Measurements from ENCODE around the gene NAIP. TPM values are rescaled to one million over a fixed set of nuclear protein-coding genes. Genes with fewer than 3 reads are reported as not detected.
"Not testable (repeated sequence)": the region's sequence is repeated elsewhere in the genome, so short reads cannot be mapped to it uniquely, and the experiment has no call there.

Gene NAIP
- 1.3 and 3.5 TPM in 2 replicates for total RNA-seq (2012; rRNA removed)

DNA sequence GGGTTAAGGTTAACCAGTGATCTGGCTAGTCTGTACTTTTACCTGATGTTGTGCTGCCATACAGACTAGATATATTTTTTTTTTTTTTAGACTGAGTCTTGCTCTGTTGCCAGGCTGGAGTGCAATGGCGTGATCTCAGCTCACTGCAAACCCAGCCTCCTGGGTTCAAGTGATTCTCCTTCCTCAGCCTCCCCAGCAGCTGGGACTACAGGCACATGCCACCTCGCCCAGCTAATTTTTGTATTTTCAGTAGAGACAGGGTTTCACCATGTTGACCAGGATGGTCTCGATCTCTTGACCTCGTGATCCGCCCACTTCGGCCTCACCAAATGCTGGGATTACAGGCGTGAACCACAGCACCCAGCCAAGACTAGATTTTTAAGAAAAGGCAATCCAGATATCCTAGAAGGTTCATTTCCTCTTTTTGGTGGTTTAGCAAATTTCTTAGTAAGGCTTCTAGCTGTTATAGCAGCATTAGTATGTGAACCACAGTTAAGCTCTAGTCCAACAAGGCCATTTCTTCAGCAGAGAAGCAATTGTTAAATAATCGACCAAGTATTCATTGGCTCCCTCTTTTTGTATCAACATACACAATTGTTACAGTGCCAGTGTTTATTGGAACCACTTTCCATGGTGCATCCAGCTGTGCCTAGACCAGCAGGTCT, at the start of gene NAIP:
NAIP (minus strand) TSS at position 51 of the 665 bp plus-strand sequence. CDS start 12,424 bp downstream, outside the sequence.
- H3K36me3 ChIP-seq (ENCODE audit: insufficient read depth, low read length); H3K4me2 ChIP-seq (ENCODE audit: low read length); H3K4me3 ChIP-seq (ENCODE audit: low read length); H3K9me3 ChIP-seq (replicated peaks; ENCODE audit: low read length); H3K9ac ChIP-seq (ENCODE audit: low read depth, low read length); H3K27me3 ChIP-seq (ENCODE audit: control insufficient read depth, insufficient read depth, low read length); H3K4me1 ChIP-seq (ENCODE audit: control insufficient read depth, insufficient read depth, low read length): not testable (repeated sequence)

DNA sequence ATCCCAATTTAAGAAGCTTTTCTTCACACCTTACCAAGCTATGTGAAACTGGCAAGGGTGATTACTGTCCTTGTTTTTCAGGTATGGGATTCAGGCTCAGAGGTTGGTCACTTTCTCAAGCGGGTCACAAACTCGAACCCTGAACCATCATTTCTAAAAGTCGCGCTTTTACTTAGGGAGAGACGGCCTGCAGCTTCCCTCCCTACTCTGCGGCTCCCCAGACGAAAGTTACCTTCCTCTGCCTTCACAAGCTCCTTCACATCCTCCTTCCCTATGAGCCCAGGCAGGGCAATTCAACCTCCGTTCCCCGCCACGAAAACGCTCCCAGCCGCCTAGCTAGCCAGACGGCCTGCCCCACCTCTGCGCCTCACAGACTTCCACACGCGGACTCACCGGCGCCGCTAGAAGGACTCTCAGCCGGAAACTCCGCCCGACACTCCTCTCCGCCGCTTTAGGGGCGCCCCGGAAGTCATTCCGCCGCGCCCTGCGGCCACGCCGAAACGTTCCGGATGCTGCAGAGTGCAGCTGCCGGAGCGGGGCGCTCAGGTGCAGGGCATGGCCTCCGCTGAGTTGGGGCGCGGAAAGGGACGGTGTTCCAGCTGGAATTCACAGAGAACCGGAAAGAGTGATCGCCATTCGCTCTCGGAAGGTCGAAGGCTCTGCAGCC, 42.3 kb upstream of the NAIP start, which contains the start of gene GTF2H2:
GTF2H2 (minus strand) TSS at position 415 of the 667 bp plus-strand sequence. CDS start 4,913 bp downstream, outside the sequence.
- H3K9ac ChIP-seq (ENCODE audit: low read depth, low read length); H3K4me1 ChIP-seq (ENCODE audit: control insufficient read depth, insufficient read depth, low read length); H3K4me3 ChIP-seq (ENCODE audit: low read length); H3K4me2 ChIP-seq (ENCODE audit: low read length); H3K27me3 ChIP-seq (ENCODE audit: control insufficient read depth, insufficient read depth, low read length); H3K9me3 ChIP-seq (replicated peaks; ENCODE audit: low read length); H3K36me3 ChIP-seq (ENCODE audit: insufficient read depth, low read length): not testable (repeated sequence)

DNA sequence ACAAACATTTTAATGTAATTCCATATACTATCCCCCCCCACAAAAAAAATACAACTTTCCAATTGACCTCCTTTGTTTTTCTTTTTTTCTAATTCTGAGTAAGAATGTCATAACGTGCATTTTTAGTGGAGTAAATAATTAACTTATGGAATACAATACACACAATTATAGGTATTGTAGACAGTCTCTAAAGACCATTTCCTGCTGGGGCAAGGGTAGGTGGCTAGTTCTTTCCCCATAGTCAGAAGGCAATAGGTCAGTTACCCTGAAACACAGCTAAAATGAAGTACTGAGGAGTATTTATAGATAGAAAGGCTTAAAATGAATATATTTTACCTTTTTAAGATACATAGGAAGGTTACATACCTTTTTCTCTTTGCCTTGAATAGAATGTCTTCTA, 36.2 kb upstream of the NAIP start:
- H3K27me3 ChIP-seq (ENCODE audit: control insufficient read depth, insufficient read depth, low read length); H3K36me3 ChIP-seq (ENCODE audit: insufficient read depth, low read length); H3K9me3 ChIP-seq (replicated peaks; ENCODE audit: low read length); H3K9ac ChIP-seq (ENCODE audit: low read depth, low read length); H3K4me2 ChIP-seq (ENCODE audit: low read length); H3K4me1 ChIP-seq (ENCODE audit: control insufficient read depth, insufficient read depth, low read length); H3K4me3 ChIP-seq (ENCODE audit: low read length): not testable (repeated sequence)

GRCh38 chr5:71059426-71059825, 34.3 kb upstream of the NAIP start:
- not testable (repeated sequence) for H3K9ac ChIP-seq (ENCODE audit: low read depth, low read length); H3K4me3 ChIP-seq (ENCODE audit: low read length); H3K9me3 ChIP-seq (replicated peaks; ENCODE audit: low read length); H3K27me3 ChIP-seq (ENCODE audit: control insufficient read depth, insufficient read depth, low read length); H3K4me2 ChIP-seq (ENCODE audit: low read length); H3K4me1 ChIP-seq (ENCODE audit: control insufficient read depth, insufficient read depth, low read length); H3K36me3 ChIP-seq (ENCODE audit: insufficient read depth, low read length)

- H3K36me3 ChIP-seq (ENCODE audit: insufficient read depth, low read length); H3K4me2 ChIP-seq (ENCODE audit: low read length); H3K9ac ChIP-seq (ENCODE audit: low read depth, low read length); H3K27me3 ChIP-seq (ENCODE audit: control insufficient read depth, insufficient read depth, low read length); H3K4me1 ChIP-seq (ENCODE audit: control insufficient read depth, insufficient read depth, low read length); H3K4me3 ChIP-seq (ENCODE audit: low read length); H3K9me3 ChIP-seq (replicated peaks; ENCODE audit: low read length): not testable (repeated sequence)
These were observed 19.7 kb upstream of the NAIP start for GRCh38 chr5:71044808-71045207.

GRCh38 chr5:71044128-71044527, 19.0 kb upstream of the NAIP start:
- not testable (repeated sequence) for H3K4me3 ChIP-seq (ENCODE audit: low read length); H3K9me3 ChIP-seq (replicated peaks; ENCODE audit: low read length); H3K4me2 ChIP-seq (ENCODE audit: low read length); H3K27me3 ChIP-seq (ENCODE audit: control insufficient read depth, insufficient read depth, low read length); H3K4me1 ChIP-seq (ENCODE audit: control insufficient read depth, insufficient read depth, low read length); H3K36me3 ChIP-seq (ENCODE audit: insufficient read depth, low read length); H3K9ac ChIP-seq (ENCODE audit: low read depth, low read length)

GRCh38 chr5:71031046-71031776, 6.1 kb upstream of the NAIP start:
- not testable (repeated sequence) for H3K9ac ChIP-seq (ENCODE audit: low read depth, low read length); H3K9me3 ChIP-seq (replicated peaks; ENCODE audit: low read length); H3K4me2 ChIP-seq (ENCODE audit: low read length); H3K36me3 ChIP-seq (ENCODE audit: insufficient read depth, low read length); H3K4me1 ChIP-seq (ENCODE audit: control insufficient read depth, insufficient read depth, low read length); H3K4me3 ChIP-seq (ENCODE audit: low read length); H3K27me3 ChIP-seq (ENCODE audit: control insufficient read depth, insufficient read depth, low read length)

DNA sequence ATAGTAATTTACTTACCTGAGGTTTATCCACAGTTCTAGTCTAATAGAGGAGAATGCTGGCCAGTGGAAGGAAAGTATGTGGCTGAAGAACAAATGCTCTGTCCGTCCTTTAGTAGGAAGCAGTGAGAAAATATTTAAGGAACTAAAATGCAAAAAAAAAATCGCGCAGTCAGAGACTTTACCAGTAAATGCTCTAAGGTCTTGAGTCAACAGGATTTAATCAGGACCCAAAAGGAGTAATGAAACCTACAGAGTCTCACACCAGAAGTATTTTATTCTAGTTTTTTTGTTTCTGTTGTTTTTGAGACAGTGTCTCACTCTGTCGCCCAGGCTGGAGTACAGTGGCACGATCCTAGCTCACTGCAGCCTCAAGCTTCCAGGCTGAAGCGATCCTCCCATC, 4.5 kb downstream of the NAIP start:
- not testable (repeated sequence) for H3K9me3 ChIP-seq (replicated peaks; ENCODE audit: low read length); H3K36me3 ChIP-seq (ENCODE audit: insufficient read depth, low read length); H3K4me3 ChIP-seq (ENCODE audit: low read length); H3K4me2 ChIP-seq (ENCODE audit: low read length); H3K27me3 ChIP-seq (ENCODE audit: control insufficient read depth, insufficient read depth, low read length); H3K4me1 ChIP-seq (ENCODE audit: control insufficient read depth, insufficient read depth, low read length); H3K9ac ChIP-seq (ENCODE audit: low read depth, low read length)

- not testable (repeated sequence) for H3K9ac ChIP-seq (ENCODE audit: low read depth, low read length); H3K36me3 ChIP-seq (ENCODE audit: insufficient read depth, low read length); H3K4me3 ChIP-seq (ENCODE audit: low read length); H3K27me3 ChIP-seq (ENCODE audit: control insufficient read depth, insufficient read depth, low read length); H3K4me2 ChIP-seq (ENCODE audit: low read length); H3K4me1 ChIP-seq (ENCODE audit: control insufficient read depth, insufficient read depth, low read length); H3K9me3 ChIP-seq (replicated peaks; ENCODE audit: low read length)
These were observed 6.6 kb downstream of the NAIP start for GRCh38 chr5:71018376-71019005.

- Histone ChIP-seq H3K9ac (ENCODE audit: low read depth, low read length) (no peak overlapping the region), H3K4me3 (ENCODE audit: low read length) (no peak overlapping the region), H3K36me3 (ENCODE audit: insufficient read depth, low read length) (no peaks in the 10 kb centered on the region), H3K27me3 (ENCODE audit: control insufficient read depth, insufficient read depth, low read length) (peaks cover 8% of the 10 kb centered on the region), H3K4me1 (ENCODE audit: control insufficient read depth, insufficient read depth, low read length) (no peaks in the 10 kb centered on the region), H3K9me3 (replicated peaks; ENCODE audit: low read length) (no peaks in the 10 kb centered on the region), H3K4me2 (ENCODE audit: low read length) (no peak overlapping the region)
These were observed 11.0 kb downstream of the NAIP start for GRCh38 chr5:71014176-71014575.

DNA sequence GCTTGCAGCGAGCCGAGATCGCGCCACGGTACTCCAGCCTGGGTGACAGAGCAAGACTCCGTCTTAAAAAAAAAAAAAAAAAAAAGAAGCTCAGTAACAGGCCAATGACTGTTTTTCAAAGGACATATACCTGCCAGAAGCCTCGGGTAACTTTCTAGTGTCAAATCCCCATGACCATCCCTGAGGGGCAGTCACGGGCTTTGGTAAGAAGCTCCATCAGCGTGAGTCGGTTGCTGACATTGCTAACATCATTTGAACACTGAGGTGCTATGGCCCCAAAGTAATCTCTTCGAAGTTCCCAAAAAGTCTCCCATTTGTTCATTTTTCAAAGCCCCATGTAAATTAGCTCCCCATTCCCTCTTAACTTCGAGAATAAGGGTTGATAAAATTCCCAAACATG, 11.6 kb downstream of the NAIP start:
- Histone ChIP-seq H3K4me1 (ENCODE audit: control insufficient read depth, insufficient read depth, low read length) (no peaks in the 10 kb centered on the region), H3K36me3 (ENCODE audit: insufficient read depth, low read length) (no peaks in the 10 kb centered on the region), H3K4me3 (ENCODE audit: low read length) (no peak overlapping the region), H3K27me3 (ENCODE audit: control insufficient read depth, insufficient read depth, low read length) (peaks cover 8% of the 10 kb centered on the region), H3K9ac (ENCODE audit: low read depth, low read length) (no peak overlapping the region), H3K9me3 (replicated peaks; ENCODE audit: low read length) (no peaks in the 10 kb centered on the region), H3K4me2 (ENCODE audit: low read length) (no peak overlapping the region)
